HG02970 (cell line): ENCODE results near the gene CCDC74B.
"Not testable (repeated sequence)": the region's sequence is repeated elsewhere in the genome, so short reads cannot be mapped to it uniquely, and the experiment has no call there.

Experiments used
- ATAC-seq: cut with Tn5 transposase; IDR thresholded peaks from one replicate; pipeline ENCODE4 v1.9.1; 2021; ENCODE audit warnings: mild to moderate bottlenecking, moderate library complexity, moderate number of reproducible peaks; ENCODE audit not compliant: unreplicated experiment, low FRiP score

Gene CCDC74B

GRCh38 chr2:130152136-130152815, 7.4 kb upstream of the CCDC74B start:
- not testable (repeated sequence) for ATAC-seq

- not testable (repeated sequence) for ATAC-seq
Measured at GRCh38 chr2:130151145-130151512, 6.2 kb upstream of the CCDC74B start.

GRCh38 chr2:130150181-130151144, 5.6 kb upstream of the CCDC74B start:
- no peak for ATAC-seq

- ATAC-seq: not testable (repeated sequence)
Measured at GRCh38 chr2:130148515-130148914, 3.6 kb upstream of the CCDC74B start.

GRCh38 chr2:130143266-130144039, 1.5 kb downstream of the CCDC74B start:
- not testable (repeated sequence) for ATAC-seq

GRCh38 chr2:130142396-130143265, 2.3 kb downstream of the CCDC74B start:
- ATAC-seq: not testable (repeated sequence)

GRCh38 chr2:130141645-130142370, 3.1 kb downstream of the CCDC74B start:
- not testable (repeated sequence) for ATAC-seq

GRCh38 chr2:130141002-130141401, 3.9 kb downstream of the CCDC74B start:
- ATAC-seq: not testable (repeated sequence)

- not testable (repeated sequence) for ATAC-seq
Measured at GRCh38 chr2:130140516-130140915, 4.4 kb downstream of the CCDC74B start.

GRCh38 chr2:130139331-130140280, 5.3 kb downstream of the CCDC74B start:
- not testable (repeated sequence) for ATAC-seq

- ATAC-seq: not testable (repeated sequence)
Measured at GRCh38 chr2:130138841-130139251, 6.1 kb downstream of the CCDC74B start.

- ATAC-seq: not testable (repeated sequence)
Measured at GRCh38 chr2:130138326-130138725, 6.6 kb downstream of the CCDC74B start.

GRCh38 chr2:130137118-130137517, 7.8 kb downstream of the CCDC74B start:
- not testable (repeated sequence) for ATAC-seq

- not testable (repeated sequence) for ATAC-seq
Measured at GRCh38 chr2:130136546-130136945, 8.4 kb downstream of the CCDC74B start.

GRCh38 chr2:130135692-130136541, 9.0 kb downstream of the CCDC74B start:
- ATAC-seq: no peak

- ATAC-seq: not testable (repeated sequence)
Measured at GRCh38 chr2:130129120-130129829, 15.6 kb downstream of the CCDC74B start, which contains the start of gene POTEF. Gene POTEF (minus strand): TSS chr2:130129222. CDS start chr2:130120515, 8,707 bp downstream.
